Caco-2 (cell line): ENCODE data around the gene ADCY10. TPM values are rescaled to one million over a fixed set of nuclear protein-coding genes. Genes with fewer than 3 reads are reported as not detected.
A peak's percentile ranks its signal among the peaks of the same experiment; 100 is the strongest.

Source experiments
- BruUV-seq: library from RNA; stranded (reverse); fragments of 400-500 nt; replicated peaks from 2 replicates; lab custom pipeline; 2021; lab: Mats Ljungman, UMichigan
- CTCF ChIA-PET: fragments of 300-600 bp; sonication (Branson Sonifier 250); formaldehyde crosslinking; loops from one replicate; lab custom pipeline; 2022; ENCODE audit warnings: antibody characterized with exemption; lab: Charles Lee
- POLR2A ChIA-PET: fragments of 300-600 bp; sonication (Branson Sonifier 250); formaldehyde crosslinking; loops from one replicate; lab custom pipeline; 2022; ENCODE audit warnings: antibody characterized with exemption; lab: Charles Lee
- DNase-seq, 2 experiments: peaks; one replicate each; pipeline versions ENCODE4 v3.0.0 to v3.0.0-alpha.2; 2020 to 2022
- H3K27me3 ChIP-seq: replicated peaks from 2 replicates; pipeline ENCODE4 v1.6.0; 2011; ENCODE audit warnings: low read length; ENCODE audit not compliant: control insufficient read depth, insufficient read depth
- H3K36me3 ChIP-seq: 2 replicates; pipeline ENCODE4 v1.5.1; 2011; ENCODE audit warnings: low read length; ENCODE audit not compliant: control insufficient read depth, insufficient read depth
- H3K4me1 ChIP-seq: fragments of 250-450 bp; sonication (Bioruptor Pico); 2 replicates; pipeline ENCODE4 v1.5.1; 2020; ENCODE audit warnings: mild to moderate bottlenecking
- H3K4me3 ChIP-seq: 2 replicates; pipeline ENCODE4 v1.5.1; 2011; ENCODE audit warnings: low read depth, mild to moderate bottlenecking, control low read depth, low read length
- H3K9me3 ChIP-seq: fragments of 250-450 bp; sonication (Bioruptor Pico); 2 replicates; pipeline ENCODE4 v1.5.1; 2020; ENCODE audit warnings: mild to moderate bottlenecking, moderate library complexity
- H3K27ac Mint-ChIP-seq: one replicate; pipeline ENCODE4 v1.8.0; 2022; ENCODE audit warnings: mixed read lengths; ENCODE audit not compliant: unreplicated experiment
- H3K27me3 Mint-ChIP-seq: one replicate; pipeline ENCODE4 v1.8.0; 2022; ENCODE audit warnings: mixed read lengths; ENCODE audit not compliant: insufficient read depth, unreplicated experiment
- H3K36me3 Mint-ChIP-seq: one replicate; pipeline ENCODE4 v1.8.0; 2022; ENCODE audit warnings: mild to moderate bottlenecking, mixed read lengths; ENCODE audit not compliant: insufficient read depth, unreplicated experiment
- H3K4me1 Mint-ChIP-seq: one replicate; pipeline ENCODE4 v1.8.0; 2022; ENCODE audit warnings: low read depth, mixed read lengths; ENCODE audit not compliant: unreplicated experiment
- H3K4me3 Mint-ChIP-seq: one replicate; pipeline ENCODE4 v1.8.0; 2022; ENCODE audit warnings: mild to moderate bottlenecking, moderate library complexity, mixed read lengths; ENCODE audit not compliant: unreplicated experiment
- H3K9me3 Mint-ChIP-seq: one replicate; pipeline ENCODE4 v1.8.0; 2022; ENCODE audit warnings: mixed read lengths; ENCODE audit not compliant: unreplicated experiment
- intact Hi-C: fragments of 100-400 bp; cut with micrococcal nuclease; formaldehyde crosslinking; loops from one replicate; pipeline ENCODE4 v1.10.0; 2022; ENCODE audit not compliant: unreplicated experiment
- total RNA-seq: library from RNA; stranded (reverse); gene quantifications from 2 replicates; pipeline ENCODE4 v1.2.3, GENCODE V29; 2022
- TF ChIP-seq, protein P1 (sequence below), 2 experiments: fragments of 200-600 bp in 1 of 2; IDR thresholded peaks; 1 replicate in 1 of 2; 2 replicates in 1 of 2; pipeline versions ENCODE4 v1.5.1 to v1.8.0; 2011 to 2022; ENCODE audit warnings: antibody characterized with exemption in 1 of 2, control low read depth in 1 of 2, inconsistent platforms in 1 of 2, low read depth in 1 of 2, low read length in 1 of 2, mild to moderate bottlenecking in 1 of 2, moderate library complexity in 1 of 2; ENCODE audit not compliant: insufficient read depth in 1 of 2, severe bottlenecking in 1 of 2, unreplicated experiment in 1 of 2

The ADCY10 gene
- total RNA-seq, 1 experiment from 2014 or later, result 1.7 TPM

DNA sequence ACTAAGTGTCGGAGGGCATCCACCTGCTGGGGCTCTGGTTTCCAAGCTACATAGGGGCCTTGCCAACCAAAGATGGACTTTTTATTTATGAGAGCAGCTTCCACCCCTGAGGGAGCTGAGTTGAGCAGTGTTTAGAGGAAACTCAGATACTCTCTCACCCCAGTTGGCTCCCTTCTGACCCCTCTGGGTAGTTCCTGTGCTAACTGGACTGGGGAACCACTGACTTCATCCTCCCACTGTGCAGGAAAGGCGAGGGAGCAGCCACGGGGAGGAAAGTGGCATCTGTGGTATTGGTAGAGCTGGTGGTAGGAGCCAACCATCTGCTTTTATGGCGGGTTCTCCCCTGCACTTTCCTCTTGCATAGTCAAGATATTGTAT, 121.8 kb downstream of the ADCY10 start:
- Histone ChIP-seq H3K36me3 (peaks cover 7% of the 10 kb centered on the region), H3K4me3 (no peak overlapping the region), H3K9me3 (no peaks in the 10 kb centered on the region), H3K27me3 (no peaks in the 10 kb centered on the region), H3K4me1 (peaks cover 18% of the 10 kb centered on the region)
- CTCF ChIA-PET, result no interaction called here
- no peak overlapping the region for H3K27ac Mint-ChIP-seq
- POLR2A ChIA-PET, result no interaction called here
- intact Hi-C loops, result no loop called here
- H3K9me3 Mint-ChIP-seq, result no peaks in the 10 kb centered on the region
- H3K36me3 Mint-ChIP-seq, result peaks cover 93% of the 10 kb centered on the region
- no TSS peak for BruUV-seq
- H3K27me3 Mint-ChIP-seq, result no peaks in the 10 kb centered on the region
- no peak overlapping the region for H3K4me3 Mint-ChIP-seq
- no peak for DNase-seq
- peaks cover 20% of the 10 kb centered on the region for H3K4me1 Mint-ChIP-seq
- TF ChIP-seq, protein P1, sequence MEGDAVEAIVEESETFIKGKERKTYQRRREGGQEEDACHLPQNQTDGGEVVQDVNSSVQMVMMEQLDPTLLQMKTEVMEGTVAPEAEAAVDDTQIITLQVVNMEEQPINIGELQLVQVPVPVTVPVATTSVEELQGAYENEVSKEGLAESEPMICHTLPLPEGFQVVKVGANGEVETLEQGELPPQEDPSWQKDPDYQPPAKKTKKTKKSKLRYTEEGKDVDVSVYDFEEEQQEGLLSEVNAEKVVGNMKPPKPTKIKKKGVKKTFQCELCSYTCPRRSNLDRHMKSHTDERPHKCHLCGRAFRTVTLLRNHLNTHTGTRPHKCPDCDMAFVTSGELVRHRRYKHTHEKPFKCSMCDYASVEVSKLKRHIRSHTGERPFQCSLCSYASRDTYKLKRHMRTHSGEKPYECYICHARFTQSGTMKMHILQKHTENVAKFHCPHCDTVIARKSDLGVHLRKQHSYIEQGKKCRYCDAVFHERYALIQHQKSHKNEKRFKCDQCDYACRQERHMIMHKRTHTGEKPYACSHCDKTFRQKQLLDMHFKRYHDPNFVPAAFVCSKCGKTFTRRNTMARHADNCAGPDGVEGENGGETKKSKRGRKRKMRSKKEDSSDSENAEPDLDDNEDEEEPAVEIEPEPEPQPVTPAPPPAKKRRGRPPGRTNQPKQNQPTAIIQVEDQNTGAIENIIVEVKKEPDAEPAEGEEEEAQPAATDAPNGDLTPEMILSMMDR (IDR thresholded peaks at IDR 0.05; ENCODE audit: insufficient read depth in 1 of 2, low read depth in 1 of 2, low read length in 1 of 2, severe bottlenecking in 1 of 2, unreplicated experiment in 1 of 2), result no peak

DNA sequence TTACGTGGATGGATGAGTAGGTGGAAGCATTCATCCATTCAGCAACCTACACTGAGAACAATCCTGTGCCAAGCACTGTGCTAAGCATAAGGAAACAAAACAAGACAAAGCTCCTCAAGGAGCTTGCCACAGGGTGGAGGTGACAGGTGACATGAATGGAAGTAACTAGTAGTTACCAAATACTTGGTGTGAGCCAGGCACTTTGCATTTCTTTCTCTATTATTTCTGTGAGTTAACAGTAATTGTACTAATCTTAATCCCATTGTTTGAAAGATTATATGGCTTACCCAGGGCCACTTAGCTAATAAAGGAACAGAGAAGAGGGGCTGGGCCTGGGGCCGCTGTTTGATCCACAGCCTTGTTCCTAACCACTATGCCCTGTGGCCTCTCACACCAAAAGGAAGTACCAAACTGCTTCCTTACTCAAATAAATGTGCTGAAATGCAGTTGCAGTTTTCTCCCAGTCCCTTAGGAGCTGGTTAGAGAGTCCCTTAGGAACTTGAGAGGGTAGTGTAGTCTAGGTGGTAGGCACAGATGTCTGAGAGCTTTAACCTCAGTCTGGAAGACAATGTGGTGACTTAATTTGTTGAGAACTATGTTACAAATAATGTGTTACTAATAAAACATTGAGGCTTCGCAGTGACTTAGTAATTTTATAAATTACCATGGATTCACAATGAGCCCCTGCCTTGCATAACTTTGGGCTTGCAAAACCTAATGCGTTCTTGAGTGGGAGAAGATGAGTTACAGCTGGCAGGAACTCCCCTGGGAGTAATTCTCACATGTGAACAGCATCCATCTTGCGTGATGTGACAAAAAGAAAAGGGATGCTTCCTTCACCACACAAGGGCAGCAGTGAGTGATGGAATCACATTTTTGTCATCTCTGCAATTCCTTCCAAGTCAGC, 122.4 kb downstream of the ADCY10 start:
- CTCF ChIA-PET, result interaction anchor here (0.7 kb wide), 1 partner anchor 191 kb away, joined by 6 read pairs; no protein-coding TSS in a partner anchor
- TF ChIP-seq, protein P1 (IDR thresholded peaks at IDR 0.05; ENCODE audit: insufficient read depth in 1 of 2, low read depth in 1 of 2, low read length in 1 of 2, severe bottlenecking in 1 of 2, unreplicated experiment in 1 of 2), result no peak
- H3K4me3 ChIP-seq, result no peak overlapping the region
- BruUV-seq, result no TSS peak
- H3K9me3 ChIP-seq, result no peaks in the 10 kb centered on the region
- Mint-ChIP-seq H3K4me1 (peaks cover 15% of the 10 kb centered on the region), H3K9me3 (no peaks in the 10 kb centered on the region), H3K4me3 (no peak overlapping the region), H3K36me3 (peaks cover 90% of the 10 kb centered on the region), H3K27me3 (no peaks in the 10 kb centered on the region), H3K27ac (peak overlapping the region; percentile 38)
- H3K27me3 ChIP-seq, result no peaks in the 10 kb centered on the region
- H3K4me1 ChIP-seq, result peaks cover 13% of the 10 kb centered on the region
- H3K36me3 ChIP-seq, result peaks cover 7% of the 10 kb centered on the region
- DNase-seq, result no peak
- POLR2A ChIA-PET, result no interaction called here
- intact Hi-C loops, result no loop called here

DNA sequence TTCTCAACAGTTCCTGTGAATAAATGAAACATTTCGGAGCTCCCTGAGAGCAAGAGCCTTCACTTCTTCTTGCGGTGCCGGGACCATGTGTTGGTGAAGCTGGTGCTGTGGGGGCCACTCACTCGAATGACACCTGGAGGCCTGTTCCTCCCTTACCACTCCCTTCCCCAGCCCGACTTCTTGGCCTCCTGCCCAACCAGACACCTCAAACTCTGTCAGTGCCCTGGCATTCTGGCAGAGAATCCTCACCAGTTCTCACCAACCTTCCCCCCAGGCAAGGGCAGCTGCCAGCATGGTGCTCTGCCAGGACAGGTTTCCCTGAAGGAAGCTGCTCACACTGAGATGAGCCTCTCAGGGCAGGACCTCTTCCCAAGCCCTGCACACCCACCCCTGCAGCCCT, 123.8 kb downstream of the ADCY10 start:
- no peak for DNase-seq
- no TSS peak for BruUV-seq
- TF ChIP-seq, protein P1 (IDR thresholded peaks at IDR 0.05; ENCODE audit: insufficient read depth in 1 of 2, low read depth in 1 of 2, low read length in 1 of 2, severe bottlenecking in 1 of 2, unreplicated experiment in 1 of 2), result no peak
- intact Hi-C loops, result no loop called here
- Histone ChIP-seq H3K36me3 (peaks cover 7% of the 10 kb centered on the region), H3K9me3 (no peaks in the 10 kb centered on the region), H3K27me3 (no peaks in the 10 kb centered on the region), H3K4me1 (no peaks in the 10 kb centered on the region), H3K4me3 (no peak overlapping the region)
- H3K4me1 Mint-ChIP-seq, result peaks cover 8% of the 10 kb centered on the region
- CTCF ChIA-PET, result interaction anchor here (1.0 kb wide), 1 partner anchor 40 kb away, joined by 3 read pairs; no protein-coding TSS in a partner anchor
- no peak overlapping the region for H3K4me3 Mint-ChIP-seq
- POLR2A ChIA-PET, result no interaction called here
- no peak overlapping the region for H3K27ac Mint-ChIP-seq
- peaks cover 90% of the 10 kb centered on the region for H3K36me3 Mint-ChIP-seq
- H3K9me3 Mint-ChIP-seq, result no peaks in the 10 kb centered on the region
- H3K27me3 Mint-ChIP-seq, result no peaks in the 10 kb centered on the region
